ENCODE data around the gene TSPEAR.

DNA sequence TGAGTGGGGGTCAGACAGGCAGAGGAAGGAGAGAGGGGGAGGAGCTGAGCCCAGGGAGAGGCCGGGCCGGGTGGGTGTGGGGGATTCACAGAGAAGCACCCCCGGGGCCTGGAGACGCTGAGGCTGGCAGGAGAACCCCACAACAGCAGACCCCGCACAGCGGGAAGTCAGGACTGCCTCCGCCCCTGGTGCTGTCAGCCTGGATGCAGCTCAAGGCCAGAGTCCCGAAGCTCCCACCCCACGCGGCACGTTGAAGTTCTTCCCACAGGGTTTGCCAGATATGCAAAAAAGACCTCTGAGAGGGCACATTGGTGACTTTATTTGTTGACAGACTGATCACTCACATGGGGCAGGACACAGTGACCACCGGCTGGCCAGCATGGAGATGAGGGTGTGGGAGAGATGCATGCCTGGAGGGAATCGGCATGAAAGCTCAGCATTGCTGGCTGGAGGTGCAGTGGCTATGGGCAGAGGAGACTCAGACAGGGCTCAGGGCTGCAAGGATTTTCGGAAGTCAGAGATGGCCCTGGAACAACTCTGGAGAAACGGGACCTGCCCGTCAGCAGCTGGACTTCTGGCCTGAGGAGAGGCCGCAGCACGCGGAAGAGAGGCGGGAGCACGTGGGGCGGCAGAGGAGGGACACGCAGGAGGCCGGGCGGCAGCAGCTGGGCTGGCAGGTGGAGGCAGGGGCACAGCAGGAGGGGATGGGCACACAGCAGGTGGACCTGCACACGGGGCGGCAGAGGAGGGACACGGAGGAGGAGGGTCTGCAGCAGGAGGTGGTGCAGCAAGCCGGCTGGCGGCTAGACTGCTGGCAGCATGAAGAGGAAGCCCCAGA is 153.7 kb downstream of the TSPEAR start:
- TF ChIP-seq, protein P1, sequence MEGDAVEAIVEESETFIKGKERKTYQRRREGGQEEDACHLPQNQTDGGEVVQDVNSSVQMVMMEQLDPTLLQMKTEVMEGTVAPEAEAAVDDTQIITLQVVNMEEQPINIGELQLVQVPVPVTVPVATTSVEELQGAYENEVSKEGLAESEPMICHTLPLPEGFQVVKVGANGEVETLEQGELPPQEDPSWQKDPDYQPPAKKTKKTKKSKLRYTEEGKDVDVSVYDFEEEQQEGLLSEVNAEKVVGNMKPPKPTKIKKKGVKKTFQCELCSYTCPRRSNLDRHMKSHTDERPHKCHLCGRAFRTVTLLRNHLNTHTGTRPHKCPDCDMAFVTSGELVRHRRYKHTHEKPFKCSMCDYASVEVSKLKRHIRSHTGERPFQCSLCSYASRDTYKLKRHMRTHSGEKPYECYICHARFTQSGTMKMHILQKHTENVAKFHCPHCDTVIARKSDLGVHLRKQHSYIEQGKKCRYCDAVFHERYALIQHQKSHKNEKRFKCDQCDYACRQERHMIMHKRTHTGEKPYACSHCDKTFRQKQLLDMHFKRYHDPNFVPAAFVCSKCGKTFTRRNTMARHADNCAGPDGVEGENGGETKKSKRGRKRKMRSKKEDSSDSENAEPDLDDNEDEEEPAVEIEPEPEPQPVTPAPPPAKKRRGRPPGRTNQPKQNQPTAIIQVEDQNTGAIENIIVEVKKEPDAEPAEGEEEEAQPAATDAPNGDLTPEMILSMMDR (IDR thresholded peaks at IDR 0.05), result no peak
- TF ChIP-seq POLR2AphosphoS5 (IDR thresholded peaks at IDR 0.05), result no peak
